Neuronal stem cell (in vitro differentiated cells): ENCODE measurements around the gene CYP46A1.

Experiments used
- DNase-seq: peaks from one replicate; pipeline ENCODE4 v3.0.0-alpha.2; 2013; ENCODE audit warnings: low spot score
- H2AFZ ChIP-seq: one replicate; pipeline ENCODE4 v1.6.1; 2013; ENCODE audit warnings: mild to moderate bottlenecking, low read length, inconsistent platforms
- H2AK5ac ChIP-seq: 2 replicates; pipeline ENCODE4 v1.6.1; 2013; ENCODE audit warnings: low read depth, mild to moderate bottlenecking, inconsistent platforms, low read length, moderate library complexity, mixed read lengths
- H2BK120ac ChIP-seq: 2 replicates; pipeline ENCODE4 v1.6.1; 2013; ENCODE audit warnings: low read depth, mild to moderate bottlenecking, inconsistent platforms, low read length, moderate library complexity, mixed read lengths
- H2BK12ac ChIP-seq: one replicate; pipeline ENCODE4 v1.6.1; 2013; ENCODE audit warnings: low read length, inconsistent platforms
- H2BK15ac ChIP-seq: 2 replicates; pipeline ENCODE4 v1.6.1; 2013; ENCODE audit warnings: mild to moderate bottlenecking, low read length, inconsistent platforms, mixed read lengths
- H2BK5ac ChIP-seq: one replicate; pipeline ENCODE4 v1.6.1; 2013; ENCODE audit warnings: inconsistent platforms, mild to moderate bottlenecking, low read length, moderate library complexity
- H3K14ac ChIP-seq: one replicate; pipeline ENCODE4 v1.6.1; 2013; ENCODE audit warnings: low read length, inconsistent platforms
- H3K18ac ChIP-seq: 2 replicates; pipeline ENCODE4 v1.6.1; 2013; ENCODE audit warnings: low read length, inconsistent platforms
- H3K23ac ChIP-seq: 2 replicates; pipeline ENCODE4 v1.6.1; 2013; ENCODE audit warnings: low read depth, mild to moderate bottlenecking, mixed read lengths, low read length, inconsistent platforms; ENCODE audit not compliant: poor library complexity
- H3K27ac ChIP-seq: replicated peaks from 3 replicates; pipeline ENCODE4 v1.5.1; 2013; ENCODE audit warnings: low read length, inconsistent platforms
- H3K27me3 ChIP-seq, 3 experiments: 2 replicates each; pipeline ENCODE4 v1.6.1; 2013; ENCODE audit warnings: low read length in 3 of 3, mild to moderate bottlenecking in 2 of 3, inconsistent platforms in 1 of 3, low read depth in 1 of 3, mixed read lengths in 1 of 3, moderate library complexity in 1 of 3; ENCODE audit not compliant: control insufficient read depth in 3 of 3, insufficient read depth in 3 of 3
- H3K36me3 ChIP-seq, 2 donors: replicated peaks in 1 of 2; 2 replicates each; pipeline ENCODE4 v1.6.1; 2013; ENCODE audit warnings: low read length in 2 of 2; ENCODE audit not compliant: control insufficient read depth in 2 of 2, insufficient read depth in 2 of 2
- H3K4ac ChIP-seq: 2 replicates; pipeline ENCODE4 v1.6.1; 2013; ENCODE audit warnings: inconsistent platforms, mild to moderate bottlenecking, low read length, moderate library complexity
- H3K4me1 ChIP-seq, 2 donors: 1 replicate in 1 of 2; 2 replicates in 1 of 2; pipeline ENCODE4 v1.6.1; 2013; ENCODE audit warnings: low read length in 2 of 2, low read depth in 1 of 2; ENCODE audit not compliant: control insufficient read depth in 2 of 2, insufficient read depth in 1 of 2
- H3K4me2 ChIP-seq: one replicate; pipeline ENCODE4 v1.6.1; 2013; ENCODE audit warnings: mild to moderate bottlenecking, low read length, inconsistent platforms; ENCODE audit not compliant: insufficient read depth, poor library complexity, severe bottlenecking
- H3K4me3 ChIP-seq, 2 donors: 2 replicates each; pipeline ENCODE4 v1.5.1; 2013; ENCODE audit warnings: low read length in 2 of 2, mild to moderate bottlenecking in 2 of 2, inconsistent platforms in 1 of 2, moderate library complexity in 1 of 2
- H3K79me1 ChIP-seq: one replicate; pipeline ENCODE4 v1.6.1; 2013; ENCODE audit warnings: low read depth, mild to moderate bottlenecking, inconsistent platforms, low read length, moderate library complexity
- H3K9ac ChIP-seq: one replicate; pipeline ENCODE4 v1.6.1; 2013; ENCODE audit warnings: mild to moderate bottlenecking, low read depth, low read length, inconsistent platforms; ENCODE audit not compliant: poor library complexity
- H3K9me3 ChIP-seq, 2 donors: replicated peaks in 1 of 2; 2 replicates each; pipeline versions ENCODE3 to v1.6.1; 2013; ENCODE audit warnings: low read length in 2 of 2, mild to moderate bottlenecking in 2 of 2, inconsistent platforms in 1 of 2, low read depth in 1 of 2, mixed read lengths in 1 of 2, moderate library complexity in 1 of 2; ENCODE audit not compliant: control insufficient read depth in 2 of 2, insufficient read depth in 1 of 2
- H4K8ac ChIP-seq: one replicate; pipeline ENCODE4 v1.6.1; 2013; ENCODE audit warnings: low read depth, mild to moderate bottlenecking, inconsistent platforms, low read length, moderate library complexity
- H4K91ac ChIP-seq: one replicate; pipeline ENCODE4 v1.6.1; 2013; ENCODE audit warnings: low read length, low read depth, mild to moderate bottlenecking, inconsistent platforms; ENCODE audit not compliant: poor library complexity
- WGBS, 2 donors: extraction: QIAGEN DNeasy Blood & Tissue Kit; methylation state at CpG; one replicate each; pipeline ENCODE4 v1.1.7; 2013; ENCODE audit warnings: missing lambda C conversion rate in 2 of 2, mixed read lengths in 1 of 2; ENCODE audit not compliant: insufficient read length in 2 of 2, insufficient replicate concordance in 1 of 2; ENCODE audit errors: extremely low coverage in 2 of 2; 5-methylcytosine and 5-hydroxymethylcytosine counted together

Gene CYP46A1

DNA sequence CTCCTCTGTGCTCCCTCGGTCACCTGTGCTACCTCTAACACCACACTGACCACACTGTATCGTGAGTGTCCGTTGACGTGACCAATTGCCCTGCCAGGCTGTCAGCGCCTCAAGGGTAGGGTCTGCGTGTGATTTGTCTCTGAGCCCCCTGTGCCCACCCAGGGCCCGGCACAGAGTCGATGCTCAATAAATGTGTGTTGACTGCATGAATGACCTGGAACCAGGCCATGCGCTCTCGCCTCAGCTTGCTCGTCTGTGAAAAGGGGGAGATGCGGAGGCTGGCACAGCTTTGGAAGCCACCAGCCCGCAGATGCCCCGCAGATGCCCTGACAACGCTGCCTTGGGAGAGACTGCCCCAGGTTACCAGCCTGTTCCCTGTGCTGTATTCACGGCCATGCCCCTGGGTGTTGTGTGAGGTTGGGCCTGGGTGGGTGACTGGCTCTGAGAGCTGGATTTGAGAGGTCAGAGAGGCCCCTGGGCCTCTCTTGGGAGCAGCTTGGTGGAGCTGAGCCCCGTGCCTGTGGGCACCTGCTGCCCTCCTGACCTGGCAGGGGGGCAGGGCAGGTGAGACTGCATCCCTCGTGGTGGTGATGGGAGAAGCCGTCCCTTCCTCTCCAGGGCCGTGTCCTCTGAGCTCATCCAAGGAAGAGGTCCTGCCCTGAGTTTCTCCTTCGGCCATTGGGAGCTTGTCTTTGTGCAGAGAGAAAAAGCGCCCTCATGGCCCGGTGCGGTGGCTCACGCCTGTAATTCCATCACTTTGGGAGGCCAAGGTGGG, 43.2 kb downstream of the CYP46A1 start:
- Histone ChIP-seq H3K18ac (peak overlapping the region; percentile 73), H3K14ac (peak overlapping the region; percentile 87), H2BK15ac (peak overlapping the region; percentile 64), H3K4me1 (peaks cover 5 to 9% of the 10 kb centered on the region in 2 donors), H3K9me3 (no peaks in the 10 kb centered on the region), H2BK12ac (peak overlapping the region; percentile 30), H3K4me3 (no peak overlapping the region), H4K91ac (no peak overlapping the region), H3K9ac (no peak overlapping the region), H3K4me2 (no peak overlapping the region), H2AFZ (no peak overlapping the region), H2BK5ac (peak overlapping the region; percentile 67), H3K27ac (no peak overlapping the region), H3K27me3 (no peaks in the 10 kb centered on the region), H4K8ac (no peak overlapping the region), H2AK5ac (peak overlapping the region; percentile 85), H2BK120ac (peak overlapping the region; percentile 37), H3K4ac (peak overlapping the region; percentile 93), H3K79me1 (peaks cover 3% of the 10 kb centered on the region), H3K23ac (peak overlapping the region; percentile 53), H3K36me3 (no peaks in the 10 kb centered on the region)
- DNase-seq = no peak
- WGBS, 2 donors = no CpG with 5 or more reads among the region's 25 CpGs

GRCh38 chr14:99728231-99728920, 44.3 kb downstream of the CYP46A1 start:
- H2BK5ac ChIP-seq = no peak overlapping the region
- H3K27ac ChIP-seq = no peak overlapping the region
- no peak overlapping the region for H3K4ac ChIP-seq
- no peak overlapping the region for H2BK120ac ChIP-seq
- H3K79me1 ChIP-seq = peaks cover 3% of the 10 kb centered on the region
- H3K4me1 ChIP-seq = peaks cover 5 to 10% of the 10 kb centered on the region in 2 donors
- H3K9ac ChIP-seq = peak overlapping the region; percentile 63
- no peak overlapping the region for H2AFZ ChIP-seq
- H3K4me2 ChIP-seq = no peak overlapping the region
- H3K23ac ChIP-seq = no peak overlapping the region
- no peak overlapping the region for H2BK15ac ChIP-seq
- no peak overlapping the region for H3K14ac ChIP-seq
- no peak overlapping the region for H4K8ac ChIP-seq
- H3K9me3 ChIP-seq = no peaks in the 10 kb centered on the region
- H3K36me3 ChIP-seq = no peaks in the 10 kb centered on the region
- peak overlapping the region; percentile 35 for H3K18ac ChIP-seq
- H3K4me3 ChIP-seq = no peak overlapping the region
- no peak for DNase-seq
- H2BK12ac ChIP-seq = peak overlapping the region; percentile 99
- H2AK5ac ChIP-seq = peak overlapping the region; percentile 7
- no peak overlapping the region for H4K91ac ChIP-seq
- H3K27me3 ChIP-seq = no peaks in the 10 kb centered on the region
- no CpG with 5 or more reads among the region's 16 CpGs for WGBS, 2 donors

DNA sequence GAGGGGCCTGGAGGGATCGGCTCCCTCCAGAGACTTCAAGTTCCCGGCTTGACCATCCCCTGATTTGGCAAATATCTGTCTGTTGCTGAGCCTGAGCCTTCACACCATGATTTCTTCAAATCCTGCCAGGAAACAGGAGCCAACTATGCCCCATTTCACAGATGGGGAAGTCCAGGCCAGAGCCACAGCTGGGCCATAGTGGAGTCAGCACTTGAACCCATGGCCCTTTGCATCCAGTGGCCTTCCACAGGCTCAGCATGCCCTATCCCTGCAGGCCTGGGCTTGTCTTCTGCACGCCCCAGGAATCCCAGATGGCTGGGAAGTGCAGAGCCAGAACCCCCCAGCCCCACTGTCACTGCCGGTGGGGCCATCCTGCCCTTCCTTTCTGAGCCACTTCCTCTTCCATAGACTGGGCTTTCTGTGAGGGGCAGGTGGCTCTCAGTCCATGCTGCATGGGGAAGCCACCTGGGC, 44.9 kb downstream of the CYP46A1 start:
- H3K4ac ChIP-seq = no peak overlapping the region
- H3K18ac ChIP-seq = no peak overlapping the region
- no peak overlapping the region for H3K14ac ChIP-seq
- H2BK120ac ChIP-seq = no peak overlapping the region
- no peak overlapping the region for H3K27ac ChIP-seq
- WGBS, 2 donors = no CpG with 5 or more reads among the region's 4 CpGs
- H4K91ac ChIP-seq = no peak overlapping the region
- no peak overlapping the region for H3K9ac ChIP-seq
- no peak overlapping the region for H4K8ac ChIP-seq
- H3K79me1 ChIP-seq = peaks cover 3% of the 10 kb centered on the region
- no peak for DNase-seq
- no peaks in the 10 kb centered on the region for H3K9me3 ChIP-seq
- H2AFZ ChIP-seq = no peak overlapping the region
- H3K23ac ChIP-seq = no peak overlapping the region
- no peaks in the 10 kb centered on the region for H3K36me3 ChIP-seq
- no peaks in the 10 kb centered on the region for H3K27me3 ChIP-seq
- H3K4me1 ChIP-seq = peaks cover 5 to 11% of the 10 kb centered on the region in 2 donors
- H2BK15ac ChIP-seq = no peak overlapping the region
- H3K4me3 ChIP-seq = no peak overlapping the region
- no peak overlapping the region for H2BK12ac ChIP-seq
- H3K4me2 ChIP-seq = no peak overlapping the region
- H2AK5ac ChIP-seq = peak overlapping the region; percentile 7
- no peak overlapping the region for H2BK5ac ChIP-seq
